Measurements from ENCODE around the gene RYR2.
"Not testable (repeated sequence)": the region's sequence is repeated elsewhere in the genome, so short reads cannot be mapped to it uniquely, and the experiment has no call there.

The RYR2 gene

GRCh38 chr1:237277994-237278393 is 236.0 kb downstream of the RYR2 start:
- DNase-seq, result not testable (repeated sequence)

GRCh38 chr1:237279629-237280028 is 237.6 kb downstream of the RYR2 start:
- DNase-seq, result no peak

GRCh38 chr1:237281481-237281880 is 239.5 kb downstream of the RYR2 start:
- no peak for DNase-seq

- no peak for DNase-seq
Observed at GRCh38 chr1:237282208-237282783, 240.3 kb downstream of the RYR2 start.

- no peak for DNase-seq
Observed at GRCh38 chr1:237287876-237288521, 246.0 kb downstream of the RYR2 start.

- DNase-seq, result no peak
Observed at GRCh38 chr1:237293804-237294203, 251.8 kb downstream of the RYR2 start.

- no peak for DNase-seq
Observed at GRCh38 chr1:237296861-237297260, 254.9 kb downstream of the RYR2 start.

- DNase-seq, result no peak
Observed at GRCh38 chr1:237300642-237301041, 258.7 kb downstream of the RYR2 start.

- DNase-seq, result no peak
Observed at GRCh38 chr1:237303929-237304328, 261.9 kb downstream of the RYR2 start.

GRCh38 chr1:237306726-237307125 is 264.7 kb downstream of the RYR2 start:
- DNase-seq, result no peak

GRCh38 chr1:237309595-237310118 is 267.7 kb downstream of the RYR2 start:
- no peak for DNase-seq

- DNase-seq, result no peak
Observed at GRCh38 chr1:237316352-237316751, 274.4 kb downstream of the RYR2 start.

GRCh38 chr1:237318748-237319147 is 276.8 kb downstream of the RYR2 start:
- DNase-seq, result no peak

- DNase-seq, result no peak
Observed at GRCh38 chr1:237320890-237321289, 278.9 kb downstream of the RYR2 start.

- DNase-seq, result no peak
Observed at GRCh38 chr1:237324226-237324625, 282.2 kb downstream of the RYR2 start.

- no peak for DNase-seq
Observed at GRCh38 chr1:237327061-237327460, 285.1 kb downstream of the RYR2 start.

- no peak for DNase-seq
Observed at GRCh38 chr1:237340892-237341291, 298.9 kb downstream of the RYR2 start.

GRCh38 chr1:237341391-237341790 is 299.4 kb downstream of the RYR2 start:
- DNase-seq, result no peak

GRCh38 chr1:237342730-237343129 is 300.7 kb downstream of the RYR2 start:
- DNase-seq, result no peak

- DNase-seq, result no peak
Observed at GRCh38 chr1:237352747-237353146, 310.8 kb downstream of the RYR2 start.

GRCh38 chr1:237353918-237354317 is 311.9 kb downstream of the RYR2 start:
- DNase-seq, result no peak

GRCh38 chr1:237355022-237355421 is 313.0 kb downstream of the RYR2 start:
- no peak for DNase-seq

GRCh38 chr1:237358555-237358954 is 316.6 kb downstream of the RYR2 start:
- no peak for DNase-seq

- no peak for DNase-seq
Observed at GRCh38 chr1:237367758-237368157, 325.8 kb downstream of the RYR2 start.

GRCh38 chr1:237371477-237371876 is 329.5 kb downstream of the RYR2 start:
- DNase-seq, result not testable (repeated sequence)

Data from activated effector memory CD4-positive, alpha-beta T cell treated with anti-CD3 and anti-CD28 coated beads, Interleukin-2, amount 50 U/mL, for 16 hours (primary cell).